ENCODE data around the gene BMPR1B. TPM values are rescaled to one million over a fixed set of nuclear protein-coding genes. Genes with fewer than 3 reads are reported as not detected.

The BMPR1B gene
- total RNA-seq, 2 experiments from 2014 or later, result not detected

DNA sequence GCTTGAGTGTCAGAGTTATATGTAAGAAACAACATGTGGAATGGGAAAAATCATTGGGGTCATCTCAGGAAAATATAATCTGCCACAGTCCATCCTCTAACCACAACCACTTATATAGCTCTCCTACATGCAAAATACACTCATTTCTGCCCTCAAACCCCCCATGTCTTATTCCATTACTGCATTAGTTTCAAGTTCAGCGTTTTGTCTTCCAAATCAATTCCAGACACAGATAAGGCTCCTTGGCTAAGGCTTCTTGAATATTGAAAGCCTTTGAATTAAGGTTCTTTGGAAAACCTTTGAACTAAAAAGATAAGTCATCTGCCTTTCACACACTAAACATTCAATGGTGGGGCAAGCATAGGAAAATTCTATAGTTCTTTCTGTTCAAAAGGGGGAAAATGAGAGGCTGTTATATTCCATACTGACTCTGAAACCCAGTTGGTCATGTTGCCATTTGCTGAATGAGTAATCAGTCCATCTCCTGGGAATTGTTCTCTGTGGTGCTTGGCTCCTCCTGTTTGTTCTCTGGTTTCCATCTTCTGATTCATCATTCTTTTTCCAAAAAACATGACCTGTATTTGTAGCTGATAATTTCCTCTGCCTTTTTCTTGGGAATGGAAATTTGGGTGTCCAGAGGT lies 218.7 kb downstream of the BMPR1B start:
- H3K36me3 Mint-ChIP-seq, result no peaks in the 10 kb centered on the region
- H3K27ac Mint-ChIP-seq, result no peak overlapping the region
- H3K4me3 Mint-ChIP-seq, result no peak overlapping the region
- DNase-seq (no peak), ATAC-seq (no peak)
- no peaks in the 10 kb centered on the region for H3K4me1 Mint-ChIP-seq
- CTCF ChIA-PET, result no interaction called here
- H3K27me3 Mint-ChIP-seq, result no peaks in the 10 kb centered on the region
- no peaks in the 10 kb centered on the region for H3K9me3 Mint-ChIP-seq (ENCODE audit: low read depth)

DNA sequence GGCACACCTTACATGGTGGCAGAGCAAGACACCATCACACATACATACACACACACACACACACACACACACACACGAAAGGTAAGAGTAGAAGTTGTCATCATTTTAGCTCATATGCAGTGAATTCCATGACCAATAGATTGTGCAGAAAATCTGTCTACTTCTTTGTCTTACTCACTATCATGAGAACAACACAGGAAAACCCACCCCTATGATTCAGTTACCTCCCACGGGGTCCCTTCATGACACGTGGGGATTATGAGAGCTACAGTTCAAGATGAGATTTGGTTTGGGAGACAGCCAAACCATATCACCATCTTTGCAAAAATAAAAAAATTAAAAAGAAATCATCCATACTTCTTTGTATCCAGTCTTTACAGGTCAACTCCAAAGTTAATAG lies 221.1 kb downstream of the BMPR1B start:
- ATAC-seq (no peak), DNase-seq (no peak)
- no peak overlapping the region for H3K4me3 Mint-ChIP-seq
- H3K27ac Mint-ChIP-seq, result no peak overlapping the region
- H3K4me1 Mint-ChIP-seq, result no peaks in the 10 kb centered on the region
- CTCF ChIA-PET, result no interaction called here
- no peaks in the 10 kb centered on the region for H3K27me3 Mint-ChIP-seq
- no peaks in the 10 kb centered on the region for H3K9me3 Mint-ChIP-seq (ENCODE audit: low read depth)
- H3K36me3 Mint-ChIP-seq, result no peaks in the 10 kb centered on the region

- Mint-ChIP-seq H3K36me3 (no peaks in the 10 kb centered on the region), H3K9me3 (ENCODE audit: low read depth) (no peaks in the 10 kb centered on the region), H3K4me1 (no peaks in the 10 kb centered on the region), H3K4me3 (no peak overlapping the region), H3K27me3 (no peaks in the 10 kb centered on the region), H3K27ac (no peak overlapping the region)
- DNase-seq (no peak), ATAC-seq (no peak)
- CTCF ChIA-PET, result no interaction called here
Measured at GRCh38 chr4:94979621-94980020, 221.9 kb downstream of the BMPR1B start.

DNA sequence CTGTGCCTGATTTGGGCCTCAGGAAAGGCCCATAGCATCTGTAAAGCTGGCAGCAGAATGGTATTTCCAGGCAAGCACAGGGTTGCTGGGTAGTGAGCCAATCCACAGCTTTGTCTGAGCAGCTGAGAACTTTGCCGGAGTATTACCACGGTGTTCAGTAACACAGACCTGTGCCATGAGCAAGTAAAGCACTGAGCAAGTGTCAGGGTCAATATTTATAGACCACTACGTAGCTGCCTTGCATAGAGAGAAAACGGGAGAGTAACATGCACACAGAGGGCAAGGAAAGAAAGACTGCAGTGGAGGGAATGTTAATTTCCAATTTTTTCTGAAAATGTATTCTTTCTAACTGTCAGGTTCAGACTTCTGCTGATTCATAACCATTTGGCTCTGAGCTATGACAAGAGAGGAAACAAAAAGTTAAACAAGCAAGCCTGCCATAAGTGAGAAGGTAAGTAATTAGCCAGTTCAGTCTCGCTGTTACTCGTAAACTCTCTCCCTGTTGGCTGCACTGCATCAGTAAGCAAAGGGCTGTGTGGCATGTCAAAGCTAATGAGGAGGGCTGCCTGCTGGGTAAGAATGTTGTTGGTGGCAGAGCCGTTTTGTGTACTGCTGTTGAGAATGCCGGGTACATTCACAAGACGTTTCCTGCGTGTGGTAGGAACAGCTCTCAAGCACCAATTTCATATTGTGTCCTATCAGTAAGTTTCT lies 238.1 kb downstream of the BMPR1B start:
- CTCF ChIA-PET, result no interaction called here
- no peaks in the 10 kb centered on the region for H3K27me3 Mint-ChIP-seq
- DNase-seq (no peak), ATAC-seq (no peak)
- no peaks in the 10 kb centered on the region for H3K9me3 Mint-ChIP-seq (ENCODE audit: low read depth)
- H3K4me3 Mint-ChIP-seq, result no peak overlapping the region
- no peaks in the 10 kb centered on the region for H3K4me1 Mint-ChIP-seq
- H3K27ac Mint-ChIP-seq, result no peak overlapping the region
- no peaks in the 10 kb centered on the region for H3K36me3 Mint-ChIP-seq

GRCh38 chr4:95000076-95000648 lies 242.4 kb downstream of the BMPR1B start:
- CTCF ChIA-PET, result no interaction called here
- H3K4me1 Mint-ChIP-seq, result no peaks in the 10 kb centered on the region

DNA sequence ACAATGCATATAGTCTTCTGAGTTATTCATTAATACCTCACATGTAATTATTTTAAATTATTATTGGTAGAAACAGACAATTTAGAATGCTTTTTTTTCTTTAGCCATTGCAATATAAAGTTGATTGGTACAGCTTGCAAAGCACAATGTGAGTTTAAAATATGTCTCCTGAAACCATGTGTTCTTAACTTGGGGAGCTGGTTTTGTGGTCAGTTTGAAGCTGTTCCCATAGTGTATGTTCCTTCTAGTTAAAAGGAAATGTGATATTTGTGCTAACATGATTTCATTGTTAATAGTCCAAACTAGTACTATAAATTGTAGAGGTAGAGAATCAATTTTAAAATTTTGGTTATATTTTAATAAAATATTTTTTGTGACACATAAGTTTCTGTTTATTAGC lies 247.2 kb downstream of the BMPR1B start:
- Mint-ChIP-seq H3K4me3 (no peak overlapping the region), H3K27me3 (no peaks in the 10 kb centered on the region), H3K9me3 (ENCODE audit: low read depth) (no peaks in the 10 kb centered on the region), H3K4me1 (no peaks in the 10 kb centered on the region), H3K27ac (no peak overlapping the region), H3K36me3 (no peaks in the 10 kb centered on the region)
- ATAC-seq (no peak), DNase-seq (no peak)
- CTCF ChIA-PET, result no interaction called here

More at GRCh38 chr4:95000076-95000648, 242.4 kb downstream of the BMPR1B start:
- Mint-ChIP-seq H3K27me3 (no peaks in the 10 kb centered on the region), H3K27ac (no peak overlapping the region), H3K9me3 (ENCODE audit: low read depth) (no peaks in the 10 kb centered on the region), H3K36me3 (no peaks in the 10 kb centered on the region), H3K4me3 (no peak overlapping the region)
- no peak for DNase-seq
- no peak for ATAC-seq

- no peaks in the 10 kb centered on the region for H3K4me1 Mint-ChIP-seq
- no peaks in the 10 kb centered on the region for H3K36me3 Mint-ChIP-seq
- H3K27me3 Mint-ChIP-seq, result peaks cover 2% of the 10 kb centered on the region
- no peak for ATAC-seq
- CTCF ChIA-PET, result no interaction called here
- H3K9me3 Mint-ChIP-seq (ENCODE audit: low read depth), result no peaks in the 10 kb centered on the region
- DNase-seq, result no peak
- H3K4me3 Mint-ChIP-seq, result no peak overlapping the region
- H3K27ac Mint-ChIP-seq, result no peak overlapping the region
Measured at GRCh38 chr4:95007998-95008397, 250.2 kb downstream of the BMPR1B start.

GRCh38 chr4:95013236-95013635 lies 255.5 kb downstream of the BMPR1B start:
- Mint-ChIP-seq H3K4me1 (no peaks in the 10 kb centered on the region), H3K4me3 (no peak overlapping the region), H3K9me3 (ENCODE audit: low read depth) (no peaks in the 10 kb centered on the region), H3K27ac (no peak overlapping the region), H3K36me3 (no peaks in the 10 kb centered on the region), H3K27me3 (peaks cover 2% of the 10 kb centered on the region)
- ATAC-seq, result no peak
- CTCF ChIA-PET, result no interaction called here
- no peak for DNase-seq

DNA sequence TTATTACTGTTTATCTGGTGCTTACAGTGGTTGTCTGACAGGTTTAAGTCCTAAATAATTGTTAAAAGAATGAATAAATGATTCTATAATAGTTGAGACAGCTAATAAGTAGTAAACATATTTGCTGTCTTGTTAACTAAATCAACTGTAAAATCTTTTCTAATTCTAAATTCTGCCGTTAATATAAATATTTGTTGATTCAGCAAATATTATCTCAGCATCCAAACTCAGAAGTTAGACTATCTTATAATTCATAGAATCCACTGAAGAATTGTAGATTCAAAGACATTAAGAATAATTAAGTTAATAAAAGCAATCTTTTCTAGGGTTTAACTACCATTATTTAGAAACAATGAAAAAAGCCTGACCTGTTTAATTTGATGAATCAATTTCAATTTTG lies 256.3 kb downstream of the BMPR1B start:
- no peak overlapping the region for H3K4me3 Mint-ChIP-seq
- CTCF ChIA-PET, result no interaction called here
- no peak for ATAC-seq

GRCh38 chr4:95017305-95018064 lies 259.7 kb downstream of the BMPR1B start:
- DNase-seq, result no peak
- Mint-ChIP-seq H3K4me3 (no peak overlapping the region), H3K9me3 (ENCODE audit: low read depth) (no peaks in the 10 kb centered on the region), H3K4me1 (no peaks in the 10 kb centered on the region), H3K36me3 (no peaks in the 10 kb centered on the region), H3K27me3 (no peaks in the 10 kb centered on the region), H3K27ac (no peak overlapping the region)
- CTCF ChIA-PET, result no interaction called here
- ATAC-seq, result no peak

More for the DNA sequence above, 256.3 kb downstream of the BMPR1B start:
- H3K9me3 Mint-ChIP-seq (ENCODE audit: low read depth), result no peaks in the 10 kb centered on the region
- no peak overlapping the region for H3K27ac Mint-ChIP-seq
- H3K36me3 Mint-ChIP-seq, result no peaks in the 10 kb centered on the region
- peaks cover 2% of the 10 kb centered on the region for H3K27me3 Mint-ChIP-seq
- H3K4me1 Mint-ChIP-seq, result no peaks in the 10 kb centered on the region
- no peak for DNase-seq

GRCh38 chr4:95018785-95019184 lies 261.0 kb downstream of the BMPR1B start:
- Mint-ChIP-seq H3K36me3 (no peaks in the 10 kb centered on the region), H3K4me1 (no peaks in the 10 kb centered on the region), H3K9me3 (ENCODE audit: low read depth) (no peaks in the 10 kb centered on the region), H3K27me3 (no peaks in the 10 kb centered on the region), H3K27ac (no peak overlapping the region), H3K4me3 (no peak overlapping the region)
- DNase-seq (no peak), ATAC-seq (no peak)
- CTCF ChIA-PET, result no interaction called here

GRCh38 chr4:95020521-95020920 lies 262.8 kb downstream of the BMPR1B start:
- Mint-ChIP-seq H3K36me3 (no peaks in the 10 kb centered on the region), H3K4me3 (no peak overlapping the region), H3K27me3 (no peaks in the 10 kb centered on the region), H3K9me3 (ENCODE audit: low read depth) (no peaks in the 10 kb centered on the region), H3K27ac (no peak overlapping the region), H3K4me1 (no peaks in the 10 kb centered on the region)
- CTCF ChIA-PET, result no interaction called here
- ATAC-seq (no peak), DNase-seq (no peak)

DNA sequence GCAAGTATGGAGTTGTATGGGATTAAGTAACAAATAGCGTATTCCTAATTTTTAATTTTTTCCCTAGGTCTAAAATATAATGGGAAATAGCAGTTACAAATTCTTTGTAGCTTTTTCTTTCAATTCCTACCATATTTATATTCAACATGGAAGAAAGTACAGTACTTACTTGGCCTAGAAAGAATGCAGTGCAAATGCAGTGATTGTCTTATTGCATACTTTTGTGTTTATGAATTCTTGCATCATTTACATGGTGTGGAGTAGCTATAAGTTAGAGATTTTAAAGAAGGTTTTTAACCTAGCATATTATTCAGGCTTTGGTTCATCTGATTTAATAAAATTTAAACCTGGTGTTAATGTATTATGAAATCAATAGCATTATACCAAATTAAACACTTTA lies 263.3 kb downstream of the BMPR1B start:
- no peak for ATAC-seq
- Mint-ChIP-seq H3K4me1 (no peaks in the 10 kb centered on the region), H3K27ac (no peak overlapping the region), H3K4me3 (no peak overlapping the region), H3K27me3 (no peaks in the 10 kb centered on the region), H3K9me3 (ENCODE audit: low read depth) (no peaks in the 10 kb centered on the region), H3K36me3 (no peaks in the 10 kb centered on the region)
- CTCF ChIA-PET, result no interaction called here
- no peak for DNase-seq

GRCh38 chr4:95023110-95023509 lies 265.4 kb downstream of the BMPR1B start:
- Mint-ChIP-seq H3K4me3 (no peak overlapping the region), H3K27me3 (no peaks in the 10 kb centered on the region), H3K9me3 (ENCODE audit: low read depth) (no peaks in the 10 kb centered on the region), H3K27ac (no peak overlapping the region), H3K36me3 (no peaks in the 10 kb centered on the region), H3K4me1 (no peaks in the 10 kb centered on the region)
- ATAC-seq (no peak), DNase-seq (no peak)
- CTCF ChIA-PET, result no interaction called here
